T-helper 2 cell (primary cell): ENCODE measurements around the gene TTLL9.
"Not testable (repeated sequence)": the region's sequence is repeated elsewhere in the genome, so short reads cannot be mapped to it uniquely, and the experiment has no call there.

Source experiments
- DNase-seq, 5 experiments: peaks; one replicate each; pipeline versions ENCODE4 v3.0.0 to v3.0.0-alpha.2; 2012 to 2022

TTLL9 gene

GRCh38 chr20:31890646-31891045 lies 20.2 kb downstream of the TTLL9 start:
- no peak for DNase-seq

DNA sequence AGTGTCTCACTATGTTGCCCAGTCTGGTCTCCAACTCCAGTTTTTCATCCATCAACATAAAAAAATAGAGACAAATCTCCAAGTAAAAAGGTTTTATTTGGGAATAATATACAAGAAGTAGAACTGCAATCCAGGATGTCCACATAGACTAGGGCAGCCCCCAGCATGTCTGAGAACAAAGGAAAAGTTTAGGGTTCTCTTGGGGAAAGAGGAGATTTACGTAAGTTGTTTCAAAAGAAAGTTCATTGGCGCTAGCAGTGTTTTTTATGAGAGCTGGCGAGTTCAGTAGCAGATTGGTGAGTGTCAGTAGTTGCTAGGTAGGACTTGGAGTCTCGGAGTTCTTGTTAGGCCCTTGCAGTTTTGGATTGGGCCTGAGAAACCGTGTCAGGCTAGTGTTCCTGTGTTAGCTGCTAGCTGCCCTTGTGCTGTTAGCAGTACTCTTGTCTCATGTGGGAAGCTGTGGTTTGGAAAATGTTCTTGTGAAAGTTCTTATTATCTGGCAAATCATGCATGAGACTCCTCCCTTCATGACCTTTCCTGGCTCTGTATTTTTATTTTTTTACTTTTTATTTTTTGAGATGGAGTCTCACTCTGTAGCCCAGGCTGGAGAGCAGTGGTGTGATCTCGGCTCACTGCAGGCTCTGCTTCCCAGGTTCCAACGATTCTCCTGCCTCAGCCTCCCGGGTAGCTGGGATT lies 24.7 kb downstream of the TTLL9 start:
- peak in 1 of 5 experiments; percentile 66 for DNase-seq

DNA sequence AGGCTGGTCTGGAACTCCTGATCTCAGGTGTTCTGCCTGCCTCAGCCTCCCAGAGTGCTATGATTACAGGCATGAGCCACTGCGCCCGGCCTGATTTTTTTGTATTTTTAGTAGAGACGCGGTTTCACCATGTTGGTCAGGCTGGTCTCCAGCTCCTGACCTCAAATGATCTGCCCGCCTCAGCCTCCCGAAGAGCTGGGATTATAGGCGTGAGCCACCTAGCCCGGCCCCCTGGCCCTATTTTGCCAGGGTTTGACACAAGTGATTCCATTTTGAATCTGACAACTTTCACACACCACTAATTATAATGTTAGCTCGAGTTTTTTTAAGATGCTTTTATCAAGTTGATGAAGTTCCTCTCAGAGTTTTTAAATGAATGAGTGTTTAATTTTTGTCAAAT lies 25.6 kb downstream of the TTLL9 start:
- no peak for DNase-seq

- no peak for DNase-seq
These were observed 27.1 kb downstream of the TTLL9 start for GRCh38 chr20:31897541-31897940.

GRCh38 chr20:31901615-31902014 lies 31.2 kb downstream of the TTLL9 start:
- no peak for DNase-seq

DNA sequence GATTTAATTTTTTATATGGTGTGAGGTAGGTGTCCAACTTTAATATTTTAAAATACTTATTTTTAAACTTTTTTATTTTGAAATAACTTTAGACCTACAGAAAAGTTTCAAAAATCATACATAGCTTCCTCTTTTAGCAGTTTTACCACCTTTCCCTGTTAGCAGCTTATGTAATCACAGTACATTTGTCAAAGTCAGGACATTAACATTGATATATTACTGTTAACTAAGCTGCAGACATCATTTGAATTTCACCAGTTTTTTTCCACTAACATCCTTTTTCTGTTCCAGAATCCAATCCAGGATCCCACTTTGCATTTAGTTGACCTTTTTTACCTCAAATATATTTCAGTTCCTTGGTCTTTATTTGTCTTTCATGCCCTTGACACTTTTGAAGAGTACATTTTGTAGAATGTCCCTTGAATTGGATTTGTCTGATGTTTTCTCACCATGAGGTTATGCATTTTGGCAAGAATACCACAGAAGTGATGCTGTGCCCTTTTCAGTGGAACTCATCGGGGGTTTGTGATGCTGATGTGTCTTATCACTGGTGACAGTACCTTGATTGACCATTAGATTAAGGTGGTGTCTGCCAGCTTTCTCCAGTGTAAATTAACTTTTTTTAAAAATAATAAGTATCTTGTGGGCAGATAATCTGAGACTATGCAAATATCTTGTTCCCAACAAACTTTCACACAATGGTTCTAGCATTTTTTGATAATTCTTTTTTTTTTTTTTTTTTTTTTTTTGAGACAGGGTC lies 33.4 kb downstream of the TTLL9 start:
- no peak for DNase-seq

GRCh38 chr20:31906001-31906400 lies 35.6 kb downstream of the TTLL9 start:
- DNase-seq = no peak

DNA sequence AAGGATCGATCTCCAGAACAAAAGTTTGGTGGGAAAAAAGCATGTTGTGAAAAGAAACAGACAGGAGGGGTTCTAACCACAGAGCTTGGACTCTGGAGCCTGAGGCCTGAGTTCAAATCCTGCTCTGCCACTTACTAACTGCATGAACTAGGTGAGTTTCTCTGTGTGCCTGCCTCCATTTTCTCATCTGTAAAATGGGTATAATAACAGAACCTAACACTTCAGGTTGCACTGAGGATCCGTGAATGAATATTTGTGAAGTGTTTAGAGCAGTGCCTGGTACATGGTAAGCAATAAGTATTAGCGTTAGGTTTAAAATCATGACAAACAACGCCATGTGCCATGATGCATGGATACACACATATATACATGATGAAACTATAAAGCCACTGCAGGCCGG lies 36.6 kb downstream of the TTLL9 start:
- no peak for DNase-seq

DNA sequence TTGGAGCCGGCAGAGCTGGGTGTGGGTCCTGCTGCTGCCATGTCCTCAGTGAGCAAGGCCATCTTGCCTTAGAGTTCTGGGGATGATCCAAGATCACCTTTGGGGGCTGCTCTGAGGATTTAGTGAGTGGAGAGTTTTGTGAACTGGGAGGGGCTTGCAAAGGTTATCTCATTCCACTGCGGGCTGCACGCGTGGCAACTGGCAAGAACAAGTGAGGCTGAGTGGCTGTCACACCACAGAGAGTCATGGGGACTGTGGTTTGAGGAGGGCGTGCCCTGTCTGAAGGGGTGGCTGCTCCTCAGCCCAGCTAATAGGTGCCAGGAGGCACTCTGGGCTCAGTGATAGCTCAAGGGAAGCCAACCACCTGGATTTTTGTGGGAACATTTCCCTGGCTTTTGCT lies 37.6 kb downstream of the TTLL9 start:
- no peak for DNase-seq

- DNase-seq = no peak
These were observed 38.0 kb downstream of the TTLL9 start for GRCh38 chr20:31908424-31908823.

DNA sequence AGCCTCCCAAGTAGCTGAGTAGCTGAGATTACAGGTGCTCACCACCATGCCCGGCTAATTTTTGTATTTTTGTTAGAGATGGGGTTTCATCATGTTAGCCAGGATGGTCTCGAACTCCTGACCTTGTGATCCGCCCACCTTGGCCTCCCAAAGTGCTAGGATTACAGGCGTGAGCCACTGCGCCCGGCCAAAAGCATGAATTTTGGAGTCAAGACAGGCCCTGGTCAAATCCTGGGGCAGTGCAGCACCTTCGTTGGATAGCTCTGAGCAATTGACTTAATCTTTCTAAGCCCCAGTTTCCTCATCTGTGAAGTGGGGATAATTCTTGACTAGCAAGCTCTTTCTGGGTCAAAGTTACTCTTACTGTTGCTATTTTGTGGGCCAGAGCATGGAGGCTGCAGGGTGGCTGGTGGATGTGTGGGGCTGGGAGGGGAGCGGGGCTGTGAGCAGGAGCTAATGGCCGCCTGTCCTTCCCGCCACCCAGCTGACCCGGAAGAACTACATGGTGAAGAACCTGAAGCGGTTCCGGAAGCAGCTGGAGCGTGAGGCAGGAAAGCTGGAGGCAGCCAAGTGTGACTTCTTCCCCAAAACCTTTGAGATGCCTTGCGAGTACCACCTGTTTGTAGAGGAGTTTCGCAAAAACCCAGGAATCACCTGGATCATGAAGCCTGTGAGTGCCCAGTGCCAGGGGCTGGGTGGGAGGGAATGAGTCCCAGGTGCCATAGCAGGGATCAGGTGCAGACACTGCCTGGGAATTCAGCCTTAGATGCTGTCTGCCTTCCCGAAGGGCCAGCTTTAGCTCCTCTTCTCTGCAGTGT lies 39.0 kb downstream of the TTLL9 start:
- DNase-seq = no peak

- no peak for DNase-seq
These were observed 39.8 kb downstream of the TTLL9 start for GRCh38 chr20:31910071-31910803.

- DNase-seq = no peak
These were observed 43.2 kb downstream of the TTLL9 start for GRCh38 chr20:31913431-31914157.

DNA sequence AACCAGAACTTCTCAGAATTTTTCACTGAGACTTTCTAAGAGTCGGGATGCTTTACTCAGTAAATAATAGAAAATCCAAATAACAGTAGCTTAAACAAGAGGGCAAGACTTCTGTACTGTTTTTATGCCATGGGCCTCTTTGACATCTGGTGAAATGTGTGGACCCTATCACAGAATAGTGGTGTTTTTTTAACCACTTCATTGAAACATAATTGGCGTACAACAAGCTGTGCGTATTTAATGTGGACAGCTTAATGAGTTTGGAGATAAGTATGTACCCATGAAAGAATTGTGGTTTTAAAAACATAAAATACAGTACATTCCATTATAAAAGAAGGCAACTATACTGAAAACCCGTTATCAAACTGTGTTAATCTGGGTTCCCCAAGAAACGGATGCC lies 43.7 kb downstream of the TTLL9 start:
- DNase-seq = no peak

DNA sequence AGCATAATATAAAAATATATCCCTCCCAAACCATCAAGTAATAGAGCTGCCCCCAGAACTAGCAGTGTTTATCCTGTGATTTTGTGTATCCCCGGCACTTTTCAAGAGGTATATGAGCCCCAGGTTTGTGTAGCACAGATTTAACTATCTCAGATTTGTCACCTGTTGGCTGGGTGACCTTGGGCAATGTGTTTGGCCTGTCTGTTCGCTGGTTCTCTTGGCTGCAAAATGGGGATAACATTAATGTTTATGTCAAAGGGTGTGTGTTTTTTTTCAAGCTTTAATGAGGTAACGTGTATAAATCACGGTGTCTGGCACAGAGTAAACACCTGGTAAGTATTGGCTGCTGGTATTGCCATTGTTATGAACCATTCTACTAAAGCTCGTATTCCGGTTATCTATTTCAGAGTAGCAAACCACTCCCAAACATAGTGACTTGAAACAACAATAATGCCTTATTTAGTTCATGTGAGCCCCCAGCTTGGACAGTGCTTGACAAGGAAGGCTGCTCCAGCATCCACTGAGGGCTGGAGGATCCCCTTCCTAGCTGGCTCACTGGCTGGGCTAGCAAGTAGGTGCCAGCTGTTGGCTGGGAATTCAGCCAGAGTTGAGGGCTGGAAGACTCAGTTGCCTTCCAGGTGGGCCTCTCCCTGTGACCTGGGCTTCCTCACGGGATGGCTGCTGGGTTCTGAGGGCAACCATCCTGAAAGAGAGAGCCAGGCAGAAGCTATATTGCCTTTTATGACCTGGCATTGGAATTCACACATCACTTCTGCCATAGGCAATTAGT lies 45.3 kb downstream of the TTLL9 start:
- no peak for DNase-seq

GRCh38 chr20:31916708-31917107 lies 46.3 kb downstream of the TTLL9 start:
- DNase-seq = no peak

- not testable (repeated sequence) for DNase-seq
These were observed 47.6 kb downstream of the TTLL9 start for GRCh38 chr20:31917962-31918412.

GRCh38 chr20:31918466-31919105 lies 48.2 kb downstream of the TTLL9 start:
- DNase-seq = no peak

GRCh38 chr20:31919410-31920155 lies 49.1 kb downstream of the TTLL9 start:
- DNase-seq = no peak
